ENCODE data around the gene SSR3.

SSR3 gene

GRCh38 chr3:156535162-156535627 lies 19.7 kb downstream of the SSR3 start:
- ChIA-PET POLR2A (no interaction called here), CTCF (interaction anchor here (0.7 to 2.6 kb wide), 6 partner anchors 14 to 383 kb away, joined by 3 to 7 read pairs (median 3); no protein-coding TSS in a partner anchor)
- peak; percentile 8 for TF ChIP-seq CTCF (IDR thresholded peaks at IDR 0.05; ENCODE audit: control extremely low read depth, extremely low read depth, low read depth, missing control alignments)
- no peak for DNase-seq (ENCODE audit: extremely low spot score)

GRCh38 chr3:156533205-156533604 lies 21.7 kb downstream of the SSR3 start:
- no peak for DNase-seq (ENCODE audit: extremely low spot score)
- no peak for TF ChIP-seq CTCF (IDR thresholded peaks at IDR 0.05; ENCODE audit: control extremely low read depth, extremely low read depth, low read depth, missing control alignments)
- CTCF ChIA-PET: interaction anchor here (1.5 to 1.7 kb wide), 2 partner anchors 9 kb away, joined by 3 to 7 read pairs; no protein-coding TSS in a partner anchor
- POLR2A ChIA-PET: no interaction called here

GRCh38 chr3:156532730-156533129 lies 22.2 kb downstream of the SSR3 start:
- DNase-seq (ENCODE audit: extremely low spot score): no peak
- TF ChIP-seq CTCF (IDR thresholded peaks at IDR 0.05; ENCODE audit: control extremely low read depth, extremely low read depth, low read depth, missing control alignments): no peak
- POLR2A ChIA-PET: no interaction called here
- CTCF ChIA-PET: interaction anchor here (1.5 to 1.7 kb wide), 3 partner anchors 8 to 13 kb away, joined by 3 to 7 read pairs (median 3); no protein-coding TSS in a partner anchor

- ChIA-PET CTCF (interaction anchor here (0.8 to 1.6 kb wide), 6 partner anchors 10 to 558 kb away, joined by 3 to 4 read pairs (median 3); no protein-coding TSS in a partner anchor), POLR2A (no interaction called here)
- TF ChIP-seq CTCF (IDR thresholded peaks at IDR 0.05; ENCODE audit: control extremely low read depth, extremely low read depth, low read depth, missing control alignments): no peak
- no peak for DNase-seq (ENCODE audit: extremely low spot score)
Measured at GRCh38 chr3:156530980-156531379, 23.9 kb downstream of the SSR3 start.

- CTCF ChIA-PET: interaction anchor here (0.6 to 1.2 kb wide), 5 partner anchors 16 to 611 kb away, joined by 3 to 4 read pairs (median 3); no protein-coding TSS in a partner anchor
- POLR2A ChIA-PET: no interaction called here
- no peak for TF ChIP-seq CTCF (IDR thresholded peaks at IDR 0.05; ENCODE audit: control extremely low read depth, extremely low read depth, low read depth, missing control alignments)
- DNase-seq (ENCODE audit: extremely low spot score): no peak
Measured at GRCh38 chr3:156527060-156527459, 27.9 kb downstream of the SSR3 start.

- TF ChIP-seq CTCF (IDR thresholded peaks at IDR 0.05; ENCODE audit: control extremely low read depth, extremely low read depth, low read depth, missing control alignments): no peak
- POLR2A ChIA-PET: no interaction called here
- CTCF ChIA-PET: interaction anchor here (0.8 to 10.1 kb wide), 8 partner anchors 9 to 601 kb away, joined by 3 to 82 read pairs (median 4); partner anchors contain the start of gene SSR3
- DNase-seq (ENCODE audit: extremely low spot score): no peak
Measured at GRCh38 chr3:156525808-156526207, 29.1 kb downstream of the SSR3 start.

All from GM10248 (cell line).